ENCODE data around the gene PLOD2. TPM values are rescaled to one million over a fixed set of nuclear protein-coding genes. Genes with fewer than 3 reads are reported as not detected.

The PLOD2 gene
- total RNA-seq, 1 experiment from 2014 or later = 158 TPM

GRCh38 chr3:146163584-146163983, 2.6 kb upstream of the PLOD2 start:
- peaks cover 58% of the 10 kb centered on the region for H3K4me1 ChIP-seq (ENCODE audit: control insufficient read depth, insufficient read depth, low read length)
- H3K36me3 ChIP-seq (ENCODE audit: control insufficient read depth, insufficient read depth, low read length) = no peaks in the 10 kb centered on the region; the same call in 1 of the 2 replicates
- H3K27me3 ChIP-seq (ENCODE audit: control insufficient read depth, insufficient read depth, low read length) = no peaks in the 10 kb centered on the region
- peak; percentile 14; the same call in 1 of the 2 replicates for TF ChIP-seq CTCF (IDR thresholded peaks at IDR 0.05)
- no peak for TF ChIP-seq TCF7L2 (IDR thresholded peaks at IDR 0.05; ENCODE audit: low read depth, low read length)
- ChIA-PET CTCF (no interaction called here), POLR2A (no interaction called here)
- H3K27ac ChIP-seq (ENCODE audit: low read length) = peak overlapping the region; percentile 99
- H3K9me3 ChIP-seq (ENCODE audit: control insufficient read depth, insufficient read depth, low read depth, low read length) = no peaks in the 10 kb centered on the region
- intact Hi-C loops (cut with micrococcal nuclease; ENCODE audit: unreplicated experiment) = loop anchor here (5.0 kb wide), 1 partner anchor 96 kb away; no protein-coding TSS in a partner anchor
- no peak for ATAC-seq
- H3K4me3 ChIP-seq (ENCODE audit: low read depth in 2 of 2, low read length in 2 of 2) = no peak overlapping the region
- no TSS peak for BruUV-seq (replicated peaks)
- in situ Hi-C loops (cut with HindIII; ENCODE audit: low pct_unique_long_range_greater_than_20kb, low sequenced_read_pairs) = no loop called here
- DNase-seq (ENCODE audit: low read depth, low spot score) = peak; percentile 79

GRCh38 chr3:146162561-146162960, 1.6 kb upstream of the PLOD2 start:
- ChIA-PET CTCF (no interaction called here), POLR2A (no interaction called here)
- intact Hi-C loops (cut with micrococcal nuclease; ENCODE audit: unreplicated experiment) = loop anchor here (5.0 kb wide), 1 partner anchor 95 kb away; no protein-coding TSS in a partner anchor
- no TSS peak for BruUV-seq (replicated peaks)
- Histone ChIP-seq H3K4me3 (ENCODE audit: low read depth in 2 of 2, low read length in 2 of 2) (no peak overlapping the region), H3K36me3 (ENCODE audit: control insufficient read depth, insufficient read depth, low read length) (no peaks in the 10 kb centered on the region; the same call in 1 of the 2 replicates), H3K27ac (ENCODE audit: low read length) (peak overlapping the region; percentile 99), H3K4me1 (ENCODE audit: control insufficient read depth, insufficient read depth, low read length) (peaks cover 66% of the 10 kb centered on the region), H3K9me3 (ENCODE audit: control insufficient read depth, insufficient read depth, low read depth, low read length) (no peaks in the 10 kb centered on the region), H3K27me3 (ENCODE audit: control insufficient read depth, insufficient read depth, low read length) (no peaks in the 10 kb centered on the region)
- in situ Hi-C loops (cut with HindIII; ENCODE audit: low pct_unique_long_range_greater_than_20kb, low sequenced_read_pairs) = no loop called here
- DNase-seq (ENCODE audit: low read depth, low spot score) (no peak), ATAC-seq (no peak)
- TF ChIP-seq CTCF (IDR thresholded peaks at IDR 0.05) (no peak), POLR2AphosphoS5 (IDR thresholded peaks at IDR 0.05; ENCODE audit: low read depth, low read length) (0 out of 2 replicates have a peak, but pooled peaks have one; percentile 18), TCF7L2 (IDR thresholded peaks at IDR 0.05; ENCODE audit: low read depth, low read length) (no peak), REST (IDR thresholded peaks at IDR 0.05; ENCODE audit: insufficient read depth in 1 of 2, low read depth in 2 of 2, low read length in 1 of 2) (no peak), SIN3A (IDR thresholded peaks at IDR 0.05; ENCODE audit: borderline replicate concordance, insufficient read depth, low read depth, low read length) (no peak)

All from Panc1 (cell line).